GM18526 (cell line): ENCODE data around the gene GUCY1A2.

Experiments used
- POLR2A ChIP-seq: IDR thresholded peaks from 3 replicates; pipeline ENCODE4 v1.6.1; 2011; ENCODE audit not compliant: insufficient read length; ENCODE audit errors: extremely low read depth

The GUCY1A2 gene

GRCh38 chr11:106828576-106828975, 189.7 kb downstream of the GUCY1A2 start:
- TF ChIP-seq POLR2A = no peak

- no peak for TF ChIP-seq POLR2A
Measured at GRCh38 chr11:106827687-106828086, 190.6 kb downstream of the GUCY1A2 start.

- no peak for TF ChIP-seq POLR2A
Measured at GRCh38 chr11:106821826-106822225, 196.4 kb downstream of the GUCY1A2 start.

DNA sequence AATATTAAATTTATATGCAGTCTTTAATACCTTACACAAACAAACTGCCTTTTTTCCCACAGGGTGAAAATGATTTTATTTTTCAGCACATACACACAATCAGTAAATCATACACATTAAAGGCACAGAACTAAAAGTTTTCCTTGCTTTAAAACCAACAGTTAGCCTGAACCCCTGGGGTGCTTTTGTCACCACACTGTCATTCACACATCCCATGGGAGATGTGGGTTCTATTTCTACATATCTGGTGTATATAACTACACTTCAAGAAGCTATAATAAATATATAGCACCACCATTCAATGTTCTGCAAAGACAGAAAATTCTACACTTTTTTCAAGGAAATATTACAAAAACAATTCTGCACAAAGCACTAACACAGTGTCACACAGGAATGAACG, 197.0 kb downstream of the GUCY1A2 start:
- TF ChIP-seq POLR2A = no peak

DNA sequence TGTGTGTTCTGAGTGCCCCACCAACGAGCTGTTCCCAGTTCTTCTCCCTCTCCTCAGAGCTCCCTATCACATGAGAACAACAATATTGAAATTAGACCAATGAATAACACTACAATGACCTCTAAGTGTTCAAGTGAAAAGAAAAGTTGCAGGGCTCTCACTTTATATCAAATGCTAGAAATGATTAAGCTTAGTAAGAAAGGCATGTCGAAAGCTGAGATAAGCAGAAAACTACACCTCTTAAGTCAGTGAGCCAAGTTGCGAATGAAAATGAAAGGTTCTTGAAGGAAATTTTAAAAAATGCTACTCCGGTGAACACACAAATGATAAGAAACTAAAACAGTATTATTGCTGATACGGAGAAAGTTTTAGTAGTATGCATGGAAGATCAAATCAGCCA, 199.8 kb downstream of the GUCY1A2 start:
- TF ChIP-seq POLR2A = no peak

DNA sequence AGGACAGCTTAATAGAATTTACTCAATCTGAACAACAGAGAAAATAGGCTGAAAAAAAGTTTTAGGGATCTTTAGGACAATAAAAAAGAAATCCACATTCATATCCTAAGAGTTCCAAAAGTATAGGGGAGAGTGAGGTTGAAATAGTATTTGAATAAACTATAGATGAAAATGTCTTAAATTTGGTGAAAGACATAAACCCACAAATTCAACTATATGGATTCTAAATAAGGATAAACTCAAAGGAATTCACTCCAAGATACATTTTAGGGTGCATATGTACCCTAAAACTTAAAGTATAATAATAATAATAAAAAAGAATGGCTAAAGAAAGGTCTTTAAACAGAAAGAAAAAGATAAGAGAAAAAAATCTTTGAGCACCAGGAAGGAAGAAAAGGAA, 203.1 kb downstream of the GUCY1A2 start:
- no peak for TF ChIP-seq POLR2A

DNA sequence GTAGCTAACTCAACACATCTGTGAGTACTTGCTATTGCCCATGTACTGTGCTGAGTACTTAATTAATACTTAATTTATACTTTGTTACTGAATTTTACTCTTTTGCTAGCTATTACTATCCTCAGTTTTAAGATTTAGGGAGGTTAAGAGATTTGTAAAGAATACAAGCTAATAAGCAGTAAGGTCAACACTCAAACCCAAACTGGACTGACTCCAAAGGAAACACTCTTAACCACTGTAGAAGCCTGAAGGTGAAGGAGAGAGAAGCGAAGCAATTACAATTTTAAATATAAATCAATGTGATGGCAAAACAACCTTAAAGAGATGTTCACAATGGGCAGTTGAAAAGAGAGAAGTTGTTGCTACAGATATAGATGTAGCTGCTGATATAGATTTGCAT, 204.5 kb downstream of the GUCY1A2 start:
- TF ChIP-seq POLR2A = no peak

- no peak for TF ChIP-seq POLR2A
Measured at GRCh38 chr11:106794058-106794457, 224.2 kb downstream of the GUCY1A2 start.

- TF ChIP-seq POLR2A = no peak
Measured at GRCh38 chr11:106789406-106789805, 228.9 kb downstream of the GUCY1A2 start.

DNA sequence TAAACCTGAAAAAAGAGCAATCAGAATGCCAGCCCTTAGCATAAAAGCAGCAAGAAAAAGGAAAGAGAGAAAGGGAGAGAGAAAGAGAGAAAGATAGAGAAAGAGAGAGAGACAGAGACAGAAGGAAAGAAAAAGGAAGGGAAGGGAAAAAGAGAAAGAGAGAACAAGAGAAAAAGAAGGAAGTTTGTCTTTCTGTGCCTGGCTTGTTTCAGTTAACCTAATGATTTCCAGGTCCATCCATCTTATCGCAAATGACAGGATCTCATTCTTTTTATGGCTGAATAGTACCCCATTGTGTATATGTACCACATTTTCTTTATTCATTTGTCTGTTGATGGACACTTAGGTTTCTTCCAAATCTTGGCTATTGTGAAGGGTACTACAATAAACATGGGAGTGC, 230.8 kb downstream of the GUCY1A2 start:
- TF ChIP-seq POLR2A = no peak

DNA sequence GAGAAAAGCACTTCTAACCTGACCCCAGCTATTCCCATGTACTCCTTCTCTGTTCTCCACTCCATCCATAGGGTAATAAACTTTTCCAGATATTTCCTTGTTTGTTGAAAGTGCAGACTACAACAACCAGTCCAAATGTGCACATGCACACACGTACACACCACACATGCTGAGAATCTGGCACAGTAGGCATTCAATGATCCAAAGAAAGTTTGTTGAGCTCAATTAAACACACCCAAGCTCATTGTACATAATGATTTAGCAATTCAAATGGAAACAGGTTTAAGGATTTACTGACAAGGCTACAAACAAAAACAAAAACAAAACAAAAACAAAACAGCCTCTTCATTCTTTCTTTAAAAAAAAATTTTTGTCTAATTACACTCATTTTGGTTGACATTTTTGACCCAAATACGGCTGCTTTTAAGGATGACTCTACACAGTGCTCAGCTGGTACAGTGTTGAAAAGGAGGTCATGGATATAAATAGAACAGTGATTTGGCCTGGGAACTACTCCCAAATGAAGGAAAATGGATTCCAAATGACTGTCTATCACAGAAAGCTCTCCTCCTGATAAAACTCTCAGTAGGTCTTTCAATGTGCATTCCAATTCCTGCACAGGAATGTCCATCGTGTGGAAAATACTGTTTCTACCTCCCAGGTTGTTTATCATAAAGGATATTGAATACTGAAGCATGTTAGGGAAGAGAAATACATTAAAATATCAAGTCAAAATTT, 232.2 kb downstream of the GUCY1A2 start:
- no peak for TF ChIP-seq POLR2A

DNA sequence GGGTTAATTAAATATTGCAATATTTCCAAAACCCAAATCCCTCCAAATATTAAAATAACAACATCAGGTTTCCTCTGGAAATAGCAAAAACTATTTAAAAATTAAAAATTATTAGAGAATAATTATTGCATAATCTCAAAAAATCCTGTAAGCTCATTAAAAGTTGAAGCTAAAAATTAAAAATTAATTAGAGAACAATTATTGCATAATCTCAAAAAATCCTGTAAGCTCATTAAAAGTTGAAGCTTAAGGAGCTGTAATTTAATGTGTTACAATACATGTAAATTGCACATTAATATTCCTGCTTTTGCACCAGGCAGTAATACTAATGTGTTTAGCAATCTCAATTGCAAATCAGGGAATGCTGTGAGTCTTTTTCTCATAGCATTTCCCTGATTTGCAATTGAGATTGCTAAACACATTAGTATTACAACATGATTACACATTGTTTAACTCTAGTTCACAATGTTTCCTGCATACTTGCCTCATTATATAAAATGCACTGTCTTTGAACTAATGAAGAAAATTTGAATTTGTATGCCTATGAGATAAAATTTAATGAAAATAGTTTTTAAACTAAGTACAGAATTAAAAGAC, 247.7 kb downstream of the GUCY1A2 start:
- TF ChIP-seq POLR2A = no peak

- no peak for TF ChIP-seq POLR2A
Measured at GRCh38 chr11:106765469-106766258, 252.6 kb downstream of the GUCY1A2 start.

DNA sequence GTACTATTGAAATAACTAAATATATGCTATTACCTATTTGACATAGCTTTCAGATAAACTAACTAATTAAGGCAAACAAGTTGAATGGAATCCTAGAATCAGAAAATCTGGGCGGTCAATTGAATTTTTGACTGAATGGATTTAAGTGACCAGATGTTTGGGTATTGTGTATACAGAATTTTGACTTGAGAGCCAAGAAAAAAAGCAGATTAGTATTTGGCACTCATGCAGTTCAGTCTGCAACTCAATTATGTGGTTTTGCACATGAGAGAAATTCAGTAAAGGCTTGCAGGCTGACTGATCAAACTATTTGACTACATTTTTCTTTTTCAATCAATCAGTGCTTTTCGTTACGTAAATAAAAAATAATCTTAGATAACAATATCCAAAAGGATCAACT, 254.8 kb downstream of the GUCY1A2 start:
- no peak for TF ChIP-seq POLR2A

DNA sequence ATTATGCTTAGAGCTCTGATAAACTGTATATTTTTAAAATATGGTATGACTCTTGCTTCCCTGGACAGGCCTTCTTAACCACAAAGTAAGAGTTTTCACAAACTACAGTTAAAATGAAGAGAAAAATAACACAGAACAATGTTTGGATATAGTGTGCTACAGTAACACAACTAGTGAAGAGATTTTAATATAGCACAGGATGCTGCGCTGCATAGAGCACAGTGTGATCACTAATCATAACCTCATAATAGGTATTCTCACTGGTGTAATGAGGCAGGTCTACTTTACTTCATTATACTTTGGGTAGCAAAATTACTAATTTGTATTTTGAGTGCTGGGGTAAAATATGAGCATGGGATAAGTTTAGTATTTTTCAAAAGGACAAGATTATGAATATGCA, 256.5 kb downstream of the GUCY1A2 start:
- no peak for TF ChIP-seq POLR2A

DNA sequence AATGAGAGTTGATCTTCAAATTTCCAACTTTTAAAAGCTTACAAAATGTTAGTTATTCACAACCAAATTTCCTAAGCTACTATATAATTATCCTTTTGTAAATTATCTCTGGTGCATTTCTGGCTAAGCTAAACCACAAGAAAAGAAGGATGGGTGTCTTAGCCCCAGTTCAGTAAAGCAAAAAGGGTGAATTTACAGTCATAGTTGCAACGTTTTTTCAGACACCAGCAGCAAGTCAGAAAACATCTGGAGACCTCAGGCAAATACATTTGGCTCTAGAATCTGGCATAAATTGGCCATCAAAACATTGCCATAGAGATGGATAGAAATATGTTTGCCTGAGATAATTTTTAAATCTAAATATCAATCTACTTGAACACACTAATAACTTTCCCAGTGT, 257.0 kb downstream of the GUCY1A2 start:
- no peak for TF ChIP-seq POLR2A
